Endothelial cell of coronary artery (primary cell): ENCODE measurements around the gene PLEKHA1. TPM values are rescaled to one million over a fixed set of nuclear protein-coding genes. Genes with fewer than 3 reads are reported as not detected.

ENCODE experiments used
- total RNA-seq: library from RNA; depleted of rRNA; stranded (reverse); fragments of >200 nt; gene quantifications from 2 replicates; pipeline ENCODE4 v1.2.3, GENCODE V29; 2014

Gene PLEKHA1
- total RNA-seq = 25.3 and 28.0 TPM in 2 replicates

DNA sequence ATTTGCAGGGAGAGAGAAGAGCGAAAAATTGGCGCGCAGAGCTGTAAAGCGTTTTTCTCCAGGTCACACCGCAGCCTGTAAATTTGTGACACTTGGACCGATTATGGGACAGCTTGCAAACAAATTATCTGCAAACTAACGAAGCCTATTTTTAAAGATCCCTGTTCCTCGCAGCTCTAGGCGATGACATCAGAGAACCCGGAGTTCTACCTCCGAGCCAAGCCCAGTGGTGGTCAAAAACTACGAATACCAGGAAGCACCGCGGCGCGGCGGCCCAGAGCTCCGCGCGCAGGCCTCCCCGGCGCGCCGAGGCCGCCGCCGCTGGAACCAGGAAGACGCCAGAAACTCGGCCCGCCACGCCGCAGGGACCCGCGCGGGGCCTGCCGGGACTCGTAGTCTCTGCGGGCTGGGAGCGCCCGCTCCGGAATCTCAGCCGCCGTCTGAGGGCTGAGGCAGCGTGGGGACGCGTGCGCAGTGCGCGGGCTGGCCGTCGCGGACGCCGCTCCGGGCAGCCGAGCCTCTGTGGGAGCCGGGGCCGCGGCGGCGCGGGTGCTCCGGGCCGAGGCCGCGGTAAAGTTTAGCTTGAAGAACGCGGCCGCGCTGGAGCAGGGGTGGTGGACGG, at the start of gene PLEKHA1:
Gene PLEKHA1, plus strand, starts transcription at position 472 of the 622 bp plus-strand sequence. CDS start 18,493 bp downstream, outside the sequence.

DNA sequence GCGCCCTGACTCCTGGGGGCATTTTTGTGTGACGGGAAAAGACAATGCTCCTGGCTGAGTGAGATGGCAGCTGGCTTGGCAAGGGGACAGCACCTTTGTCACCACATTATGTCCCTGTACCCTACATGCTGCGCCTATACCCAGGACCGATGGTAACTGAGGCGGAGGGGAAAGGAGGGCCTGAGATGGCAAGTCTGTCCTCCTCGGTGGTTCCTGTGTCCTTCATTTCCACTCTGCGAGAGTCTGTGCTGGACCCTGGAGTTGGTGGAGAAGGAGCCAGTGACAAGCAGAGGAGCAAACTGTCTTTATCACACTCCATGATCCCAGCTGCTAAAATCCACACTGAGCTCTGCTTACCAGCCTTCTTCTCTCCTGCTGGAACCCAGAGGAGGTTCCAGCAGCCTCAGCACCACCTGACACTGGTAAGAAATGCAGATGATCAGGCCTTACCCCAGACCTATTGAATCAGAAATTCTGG, 80.1 kb downstream of the PLEKHA1 start, which contains the start of gene ARMS2:
Gene ARMS2, plus strand, starts transcription at position 51 of the 478 bp plus-strand sequence. Its CDS starts 75 bp downstream, at position 126.

DNA sequence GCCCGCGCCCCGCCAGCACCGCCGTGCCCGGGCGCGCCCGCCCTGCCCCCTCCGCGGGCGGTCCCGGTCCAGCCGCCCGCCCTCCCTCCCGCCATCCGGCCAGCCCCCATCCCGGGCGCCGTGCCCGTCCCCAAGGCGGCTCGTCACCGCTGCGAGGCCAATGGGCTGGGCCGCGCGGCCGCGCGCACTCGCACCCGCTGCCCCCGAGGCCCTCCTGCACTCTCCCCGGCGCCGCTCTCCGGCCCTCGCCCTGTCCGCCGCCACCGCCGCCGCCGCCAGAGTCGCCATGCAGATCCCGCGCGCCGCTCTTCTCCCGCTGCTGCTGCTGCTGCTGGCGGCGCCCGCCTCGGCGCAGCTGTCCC, 86.8 kb downstream of the PLEKHA1 start, which contains the start of gene HTRA1:
Gene HTRA1, plus strand, starts transcription at position 187 of the 362 bp plus-strand sequence. Its CDS starts 100 bp downstream, at position 287.

Other genes with a start within 250 kb of the PLEKHA1 start
- 0.09 TPM in 1 of 2 replicates, not detected in the other for gene BTBD16, start 103.4 kb upstream of the PLEKHA1 start, total RNA-seq
- not detected in 2 replicates for gene ARMS2, start 79.9 kb downstream of the PLEKHA1 start, total RNA-seq
- 69.6 and 131 TPM in 2 replicates for gene HTRA1, start 86.8 kb downstream of the PLEKHA1 start, total RNA-seq
- gene DMBT1, start 186.0 kb downstream of the PLEKHA1 start, total RNA-seq = not detected in 2 replicates